Mucosa of rectum (tissue), 2 donors: ENCODE measurements around the gene C6orf118.

Experiments
- H3K27ac ChIP-seq, 2 donors: one replicate each; pipeline ENCODE4 v1.7.0; 2013; ENCODE audit warnings: inconsistent platforms in 2 of 2, low read depth in 2 of 2, low read length in 2 of 2
- H3K27me3 ChIP-seq, 2 donors: one replicate each; pipeline ENCODE4 v1.7.0; 2013; ENCODE audit warnings: low read length in 2 of 2; ENCODE audit not compliant: control insufficient read depth in 2 of 2, insufficient read depth in 2 of 2
- H3K36me3 ChIP-seq, 2 donors: one replicate each; pipeline ENCODE4 v1.7.0; 2013; ENCODE audit warnings: low read length in 2 of 2; ENCODE audit not compliant: control insufficient read depth in 2 of 2, insufficient read depth in 2 of 2
- H3K4me1 ChIP-seq, 2 donors: one replicate each; pipeline ENCODE4 v1.7.0; 2013; ENCODE audit warnings: low read length in 2 of 2, mild to moderate bottlenecking in 1 of 2; ENCODE audit not compliant: control insufficient read depth in 2 of 2, insufficient read depth in 2 of 2
- H3K4me3 ChIP-seq, 2 donors: one replicate each; pipeline ENCODE4 v1.7.0; 2013; ENCODE audit warnings: low read length in 2 of 2
- H3K9ac ChIP-seq, 2 donors: one replicate each; pipeline ENCODE4 v1.7.0; 2013; ENCODE audit warnings: low read length in 2 of 2, low read depth in 1 of 2, mild to moderate bottlenecking in 1 of 2
- H3K9me3 ChIP-seq, 2 donors: one replicate each; pipeline ENCODE4 v1.7.0; 2013; ENCODE audit warnings: low read length in 2 of 2; ENCODE audit not compliant: control insufficient read depth in 2 of 2
- donor health status: healthy.
- donor health status: Normal muscosa, but diverticular disease.

Gene C6orf118

DNA sequence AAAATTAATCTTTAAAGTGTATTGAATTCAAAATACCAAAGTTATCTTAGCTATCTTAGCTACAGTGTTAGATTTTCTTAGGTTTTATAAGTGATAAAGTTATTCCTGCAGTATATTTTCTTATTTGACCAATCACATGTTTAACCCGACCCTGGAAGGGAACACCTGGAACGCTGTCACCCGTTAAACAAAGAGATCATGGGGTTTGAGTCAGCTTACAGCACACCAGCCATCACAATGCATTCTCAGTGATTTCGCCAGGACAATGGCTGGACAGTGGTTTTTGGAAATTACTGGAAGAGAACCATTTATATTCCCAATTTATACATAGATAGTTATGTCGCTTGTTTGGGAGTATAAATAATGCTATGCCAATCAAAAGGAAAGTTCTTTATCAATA is 10.5 kb downstream of the C6orf118 start:
- H3K36me3 ChIP-seq, result no peaks in the 10 kb centered on the region
- H3K27me3 ChIP-seq, result no peaks in the 10 kb centered on the region
- H3K9ac ChIP-seq, result no peak overlapping the region
- no peak overlapping the region for H3K4me3 ChIP-seq
- no peaks in the 10 kb centered on the region for H3K4me1 ChIP-seq
- peaks cover 3% of the 10 kb centered on the region in 2 donors for H3K9me3 ChIP-seq
- no peak overlapping the region for H3K27ac ChIP-seq

- Histone ChIP-seq H3K36me3 (no peaks in the 10 kb centered on the region), H3K27ac (no peak overlapping the region), H3K27me3 (no peaks in the 10 kb centered on the region), H3K4me3 (no peak overlapping the region), H3K9ac (no peak overlapping the region), H3K4me1 (no peaks in the 10 kb centered on the region), H3K9me3 (peaks cover 3% of the 10 kb centered on the region in 2 donors)
Observed at GRCh38 chr6:165298402-165298801, 11.0 kb downstream of the C6orf118 start.

GRCh38 chr6:165292657-165293056 is 16.7 kb downstream of the C6orf118 start:
- H3K27ac ChIP-seq, result no peak overlapping the region
- H3K36me3 ChIP-seq, result no peaks in the 10 kb centered on the region
- H3K9me3 ChIP-seq, result peaks cover 3% of the 10 kb centered on the region in 2 donors
- H3K27me3 ChIP-seq, result no peaks in the 10 kb centered on the region
- H3K9ac ChIP-seq, result no peak overlapping the region
- no peak overlapping the region for H3K4me3 ChIP-seq
- no peaks in the 10 kb centered on the region for H3K4me1 ChIP-seq

DNA sequence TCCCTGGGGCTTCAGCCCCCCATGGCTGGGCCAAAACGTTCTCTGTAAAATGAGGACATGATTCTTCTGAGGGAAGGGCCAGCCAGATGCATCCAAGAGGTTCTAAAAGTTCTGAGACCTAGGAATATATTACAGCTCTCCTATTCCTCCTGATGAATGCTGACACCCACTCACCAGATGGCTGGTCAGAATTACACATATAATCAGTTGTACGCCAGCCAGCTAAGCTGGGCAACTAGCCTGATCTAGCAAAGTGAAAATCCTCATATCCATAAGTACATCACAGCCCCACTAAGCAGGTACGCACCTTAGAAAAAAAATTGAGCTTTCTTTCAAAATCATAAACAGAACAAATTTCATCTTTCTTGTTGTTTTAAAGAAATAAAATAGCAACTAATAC is 34.8 kb downstream of the C6orf118 start:
- no peak overlapping the region for H3K4me3 ChIP-seq
- peaks cover 2 to 5% of the 10 kb centered on the region in 2 donors for H3K9me3 ChIP-seq
- no peaks in the 10 kb centered on the region for H3K4me1 ChIP-seq
- H3K27ac ChIP-seq, result no peak overlapping the region
- no peaks in the 10 kb centered on the region for H3K27me3 ChIP-seq
- H3K9ac ChIP-seq, result no peak overlapping the region
- no peaks in the 10 kb centered on the region for H3K36me3 ChIP-seq

- H3K9me3 ChIP-seq, result peaks cover 2 to 8% of the 10 kb centered on the region in 2 donors
- H3K4me3 ChIP-seq, result no peak overlapping the region
- H3K36me3 ChIP-seq, result no peaks in the 10 kb centered on the region
Observed at GRCh38 chr6:165272585-165272984, 36.8 kb downstream of the C6orf118 start.

GRCh38 chr6:165268987-165269386 is 40.4 kb downstream of the C6orf118 start:
- H3K27me3 ChIP-seq, result no peaks in the 10 kb centered on the region
- H3K9ac ChIP-seq, result no peak overlapping the region
- peaks cover 0 to 3% of the 10 kb centered on the region in 2 donors for H3K9me3 ChIP-seq
- no peaks in the 10 kb centered on the region for H3K36me3 ChIP-seq
- no peaks in the 10 kb centered on the region for H3K4me1 ChIP-seq
- no peak overlapping the region for H3K4me3 ChIP-seq
- no peak overlapping the region for H3K27ac ChIP-seq

More at GRCh38 chr6:165272585-165272984, 36.8 kb downstream of the C6orf118 start:
- H3K4me1 ChIP-seq, result no peaks in the 10 kb centered on the region
- no peaks in the 10 kb centered on the region for H3K27me3 ChIP-seq
- no peak overlapping the region for H3K27ac ChIP-seq
- no peak overlapping the region for H3K9ac ChIP-seq

DNA sequence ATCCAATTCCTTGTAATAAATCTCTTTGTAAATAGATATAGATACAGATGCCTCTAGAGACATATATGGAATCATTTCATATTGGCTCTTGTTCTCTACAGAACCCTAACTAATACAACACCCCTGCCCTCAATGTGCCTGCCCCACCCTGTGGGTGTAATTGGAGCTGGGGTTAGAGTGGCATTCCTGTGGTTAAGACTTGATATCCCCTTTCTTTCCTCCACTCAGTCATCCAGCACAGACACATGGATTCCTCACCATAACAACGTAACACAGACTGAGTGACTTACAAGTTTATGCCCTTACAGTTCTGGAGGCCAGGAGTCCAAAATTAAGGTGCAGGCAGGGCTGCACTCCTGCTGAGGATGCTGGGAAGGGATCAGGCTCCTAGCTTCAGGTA is 42.8 kb downstream of the C6orf118 start:
- H3K27me3 ChIP-seq, result no peaks in the 10 kb centered on the region
- H3K4me1 ChIP-seq, result no peaks in the 10 kb centered on the region
- H3K9me3 ChIP-seq, result peaks cover 3% of the 10 kb centered on the region in 2 donors
- H3K27ac ChIP-seq, result no peak overlapping the region
- H3K4me3 ChIP-seq, result no peak overlapping the region
- no peak overlapping the region for H3K9ac ChIP-seq
- no peaks in the 10 kb centered on the region for H3K36me3 ChIP-seq

DNA sequence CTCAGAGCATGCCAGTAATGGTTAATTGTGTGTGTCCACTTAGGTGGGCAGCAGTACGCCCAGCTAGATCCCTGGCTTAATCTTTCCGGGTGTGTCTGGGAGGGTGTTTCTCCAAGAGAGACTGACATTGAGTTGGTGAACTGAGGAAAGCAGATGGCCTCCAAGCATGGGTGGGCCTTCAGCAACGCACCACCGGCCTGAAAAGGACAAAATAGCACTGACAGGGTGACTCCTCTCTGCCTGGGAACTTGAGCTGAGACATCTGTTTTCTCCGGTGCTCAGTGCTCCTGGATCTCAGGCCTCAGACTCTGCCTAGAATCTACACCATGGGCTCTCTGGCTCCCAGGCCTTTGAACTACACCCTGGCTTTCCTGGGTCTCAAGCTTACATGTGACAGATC is 43.2 kb downstream of the C6orf118 start:
- Histone ChIP-seq H3K27ac (no peak overlapping the region), H3K4me1 (no peaks in the 10 kb centered on the region), H3K9ac (no peak overlapping the region), H3K27me3 (no peaks in the 10 kb centered on the region), H3K4me3 (no peak overlapping the region), H3K9me3 (peaks cover 3% of the 10 kb centered on the region in 2 donors), H3K36me3 (no peaks in the 10 kb centered on the region)

GRCh38 chr6:165260462-165260861 is 48.9 kb downstream of the C6orf118 start:
- Histone ChIP-seq H3K36me3 (no peaks in the 10 kb centered on the region), H3K27me3 (no peaks in the 10 kb centered on the region), H3K9ac (no peak overlapping the region), H3K4me1 (no peaks in the 10 kb centered on the region), H3K27ac (no peak overlapping the region), H3K9me3 (peaks cover 3 to 8% of the 10 kb centered on the region in 2 donors), H3K4me3 (no peak overlapping the region)

GRCh38 chr6:165249808-165250207 is 59.6 kb downstream of the C6orf118 start:
- no peak overlapping the region for H3K27ac ChIP-seq
- H3K9me3 ChIP-seq, result no peaks in the 10 kb centered on the region
- no peak overlapping the region for H3K9ac ChIP-seq
- H3K4me3 ChIP-seq, result no peak overlapping the region
- H3K27me3 ChIP-seq, result no peaks in the 10 kb centered on the region
- no peaks in the 10 kb centered on the region for H3K4me1 ChIP-seq
- no peaks in the 10 kb centered on the region for H3K36me3 ChIP-seq

- Histone ChIP-seq H3K36me3 (no peaks in the 10 kb centered on the region), H3K9ac (no peak overlapping the region), H3K27me3 (no peaks in the 10 kb centered on the region), H3K4me3 (no peak overlapping the region), H3K4me1 (no peaks in the 10 kb centered on the region), H3K9me3 (no peaks in the 10 kb centered on the region), H3K27ac (no peak overlapping the region)
Observed at GRCh38 chr6:165245701-165246100, 63.7 kb downstream of the C6orf118 start.
